ENCODE data around the gene SIGLEC1.

DNA sequence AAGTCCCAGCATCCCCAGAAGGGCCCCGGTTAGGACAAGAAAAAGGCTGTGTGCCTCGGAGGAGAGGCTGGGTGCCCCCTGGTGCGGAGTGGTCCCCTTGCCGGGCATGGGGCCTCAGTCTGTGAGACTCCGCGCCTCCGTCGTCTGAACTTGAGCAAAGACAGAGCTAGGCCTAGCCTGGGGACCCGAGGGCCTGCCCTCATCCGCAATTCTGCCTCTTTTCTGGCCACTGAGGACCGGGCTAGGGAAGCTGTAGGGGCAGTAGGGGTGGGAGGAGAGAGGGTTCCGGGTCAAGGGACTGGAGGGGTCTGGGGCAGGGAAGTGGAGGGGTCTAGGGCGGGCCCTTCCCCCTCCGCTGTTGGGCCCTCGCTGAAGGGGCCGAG, 19.5 kb upstream of the SIGLEC1 start:
- TF ChIP-seq, protein P1, sequence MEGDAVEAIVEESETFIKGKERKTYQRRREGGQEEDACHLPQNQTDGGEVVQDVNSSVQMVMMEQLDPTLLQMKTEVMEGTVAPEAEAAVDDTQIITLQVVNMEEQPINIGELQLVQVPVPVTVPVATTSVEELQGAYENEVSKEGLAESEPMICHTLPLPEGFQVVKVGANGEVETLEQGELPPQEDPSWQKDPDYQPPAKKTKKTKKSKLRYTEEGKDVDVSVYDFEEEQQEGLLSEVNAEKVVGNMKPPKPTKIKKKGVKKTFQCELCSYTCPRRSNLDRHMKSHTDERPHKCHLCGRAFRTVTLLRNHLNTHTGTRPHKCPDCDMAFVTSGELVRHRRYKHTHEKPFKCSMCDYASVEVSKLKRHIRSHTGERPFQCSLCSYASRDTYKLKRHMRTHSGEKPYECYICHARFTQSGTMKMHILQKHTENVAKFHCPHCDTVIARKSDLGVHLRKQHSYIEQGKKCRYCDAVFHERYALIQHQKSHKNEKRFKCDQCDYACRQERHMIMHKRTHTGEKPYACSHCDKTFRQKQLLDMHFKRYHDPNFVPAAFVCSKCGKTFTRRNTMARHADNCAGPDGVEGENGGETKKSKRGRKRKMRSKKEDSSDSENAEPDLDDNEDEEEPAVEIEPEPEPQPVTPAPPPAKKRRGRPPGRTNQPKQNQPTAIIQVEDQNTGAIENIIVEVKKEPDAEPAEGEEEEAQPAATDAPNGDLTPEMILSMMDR (conservative IDR thresholded peaks at IDR 0.05) = no peak
- no peak for TF ChIP-seq EZH2 (IDR thresholded peaks at IDR 0.05; ENCODE audit: low read depth)

Data from PC-9 (cell line).